Mesodermal cell (in vitro differentiated cells): Measurements from ENCODE around the gene AMELX.

Experiments used
- H3K27ac ChIP-seq: 2 replicates; pipeline ENCODE4 v1.7.0; 2013; ENCODE audit warnings: mild to moderate bottlenecking, low read depth, low read length, moderate library complexity; ENCODE audit not compliant: severe bottlenecking
- H3K36me3 ChIP-seq: 2 replicates; pipeline ENCODE4 v1.7.1; 2013; ENCODE audit warnings: mild to moderate bottlenecking, low read length, moderate library complexity; ENCODE audit not compliant: control insufficient read depth, insufficient read depth
- H3K4me1 ChIP-seq: one replicate; pipeline ENCODE4 v1.7.1; 2013; ENCODE audit warnings: mild to moderate bottlenecking, low read length; ENCODE audit not compliant: insufficient read depth, control insufficient read depth, poor library complexity, severe bottlenecking
- H3K4me3 ChIP-seq: 2 replicates; pipeline ENCODE4 v1.7.0; 2013; ENCODE audit warnings: low read length, control low read depth, mild to moderate bottlenecking; ENCODE audit not compliant: insufficient read depth, poor library complexity, severe bottlenecking; ENCODE audit errors: extremely low read depth
- H3K9me3 ChIP-seq: 2 replicates; pipeline ENCODE4 v1.7.1; 2013; ENCODE audit warnings: mild to moderate bottlenecking, low read length, moderate library complexity; ENCODE audit not compliant: control insufficient read depth
- WGBS, 2 experiments: methylation state at CpG; one replicate each; pipeline ENCODE4 v1.1.5; 2013; ENCODE audit warnings: missing lambda C conversion rate in 2 of 2; ENCODE audit not compliant: insufficient coverage in 2 of 2; 5-methylcytosine and 5-hydroxymethylcytosine counted together

The AMELX gene

GRCh38 chrX:11337292-11338009, 44.2 kb downstream of the AMELX start:
- no CpG with 5 or more reads among the region's 1 CpG for WGBS, 2 experiments
- Histone ChIP-seq H3K4me3 (no peak overlapping the region), H3K36me3 (no peaks in the 10 kb centered on the region), H3K27ac (no peak overlapping the region), H3K4me1 (no peaks in the 10 kb centered on the region), H3K9me3 (no peaks in the 10 kb centered on the region)

GRCh38 chrX:11341274-11342201, 48.3 kb downstream of the AMELX start:
- 87% methylated on average over 3 of the region's 10 CpGs; no CpG with 5 or more reads in 1 of the 2 experiments for WGBS, 2 experiments
- Histone ChIP-seq H3K4me1 (no peaks in the 10 kb centered on the region), H3K9me3 (no peaks in the 10 kb centered on the region), H3K36me3 (no peaks in the 10 kb centered on the region), H3K4me3 (no peak overlapping the region), H3K27ac (peak overlapping the region; percentile 78)

GRCh38 chrX:11342673-11343072, 49.5 kb downstream of the AMELX start:
- no peaks in the 10 kb centered on the region for H3K4me1 ChIP-seq
- no peak overlapping the region for H3K4me3 ChIP-seq
- H3K36me3 ChIP-seq = no peaks in the 10 kb centered on the region
- H3K9me3 ChIP-seq = no peaks in the 10 kb centered on the region
- no peak overlapping the region for H3K27ac ChIP-seq

- 80% methylated on average over 1 of the region's 2 CpGs; no CpG with 5 or more reads in 1 of the 2 experiments for WGBS, 2 experiments
These were observed 53.0 kb downstream of the AMELX start for GRCh38 chrX:11346121-11346682.

GRCh38 chrX:11347300-11347699, 54.1 kb downstream of the AMELX start:
- H3K27ac ChIP-seq = no peak overlapping the region

More at GRCh38 chrX:11346121-11346682, 53.0 kb downstream of the AMELX start:
- no peaks in the 10 kb centered on the region for H3K9me3 ChIP-seq
- H3K27ac ChIP-seq = no peak overlapping the region
- H3K4me3 ChIP-seq = no peak overlapping the region
- H3K36me3 ChIP-seq = no peaks in the 10 kb centered on the region
- H3K4me1 ChIP-seq = no peaks in the 10 kb centered on the region

GRCh38 chrX:11349020-11349419, 55.8 kb downstream of the AMELX start:
- no CpG with 5 or more reads among the region's 1 CpG for WGBS, 2 experiments
- Histone ChIP-seq H3K9me3 (no peaks in the 10 kb centered on the region), H3K4me1 (peaks cover 4% of the 10 kb centered on the region), H3K27ac (no peak overlapping the region), H3K36me3 (no peaks in the 10 kb centered on the region), H3K4me3 (no peak overlapping the region)

More at GRCh38 chrX:11347300-11347699, 54.1 kb downstream of the AMELX start:
- H3K4me1 ChIP-seq = peaks cover 3% of the 10 kb centered on the region
- no peaks in the 10 kb centered on the region for H3K36me3 ChIP-seq
- no CpG with 5 or more reads among the region's 3 CpGs for WGBS, 2 experiments
- no peak overlapping the region for H3K4me3 ChIP-seq
- no peaks in the 10 kb centered on the region for H3K9me3 ChIP-seq

- no CpG with 5 or more reads among the region's 2 CpGs for WGBS, 2 experiments
- Histone ChIP-seq H3K4me3 (no peak overlapping the region), H3K36me3 (no peaks in the 10 kb centered on the region)
These were observed 56.6 kb downstream of the AMELX start for GRCh38 chrX:11349661-11350337.

More at GRCh38 chrX:11349661-11350337, 56.6 kb downstream of the AMELX start:
- Histone ChIP-seq H3K4me1 (peaks cover 4% of the 10 kb centered on the region), H3K9me3 (no peaks in the 10 kb centered on the region), H3K27ac (no peak overlapping the region)
